Nephron progenitor cell (in vitro differentiated cells): ENCODE data around the gene NRDC.
A peak's percentile ranks its signal among the peaks of the same experiment; 100 is the strongest.

Source experiments
- DNase-seq: peaks from one replicate; pipeline ENCODE4 v3.0.0; 2021
- H3K27ac Mint-ChIP-seq: 2 replicates; pipeline ENCODE4 v1.8.0; 2021; ENCODE audit warnings: mild to moderate bottlenecking, moderate library complexity, mixed read lengths
- H3K27me3 Mint-ChIP-seq: 2 replicates; pipeline ENCODE4 v1.8.0; 2021; ENCODE audit warnings: mild to moderate bottlenecking, low read depth, mixed read lengths; ENCODE audit not compliant: poor library complexity
- H3K36me3 Mint-ChIP-seq: 2 replicates; pipeline ENCODE4 v1.8.0; 2021; ENCODE audit warnings: low read depth, mixed read lengths
- H3K4me1 Mint-ChIP-seq: 2 replicates; pipeline ENCODE4 v1.8.0; 2021; ENCODE audit warnings: mixed read lengths
- H3K4me3 Mint-ChIP-seq: 2 replicates; pipeline ENCODE4 v1.8.0; 2021; ENCODE audit warnings: mild to moderate bottlenecking, moderate library complexity, mixed read lengths
- H3K9me3 Mint-ChIP-seq: 2 replicates; pipeline ENCODE4 v1.8.0; 2021; ENCODE audit warnings: mild to moderate bottlenecking, moderate library complexity, mixed read lengths
- TF ChIP-seq, protein P1 (sequence below): fragments of 200-600 bp; sonication (generic); IDR thresholded peaks from 2 replicates; pipeline ENCODE4 v1.5.0; 2021; ENCODE audit warnings: antibody characterized with exemption

NRDC gene

DNA sequence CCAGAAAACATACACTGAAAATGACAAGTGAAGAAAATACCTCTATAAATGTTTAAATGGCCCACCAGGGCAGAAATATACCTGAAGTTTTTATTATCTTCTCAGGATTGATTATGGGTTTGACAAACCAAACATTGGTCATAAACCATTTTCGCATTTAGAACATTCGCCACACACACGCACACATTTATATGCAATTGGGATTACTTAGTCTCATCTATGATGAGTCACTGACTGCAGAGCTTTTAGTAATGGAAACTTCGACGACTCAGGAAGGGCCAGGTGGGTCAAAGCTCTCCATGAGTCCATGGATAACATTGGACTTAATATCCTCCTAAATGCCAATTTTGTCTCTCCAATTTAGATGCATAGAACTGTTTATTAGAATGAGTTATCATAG lies 16.9 kb downstream of the NRDC start:
- TF ChIP-seq, protein P1, sequence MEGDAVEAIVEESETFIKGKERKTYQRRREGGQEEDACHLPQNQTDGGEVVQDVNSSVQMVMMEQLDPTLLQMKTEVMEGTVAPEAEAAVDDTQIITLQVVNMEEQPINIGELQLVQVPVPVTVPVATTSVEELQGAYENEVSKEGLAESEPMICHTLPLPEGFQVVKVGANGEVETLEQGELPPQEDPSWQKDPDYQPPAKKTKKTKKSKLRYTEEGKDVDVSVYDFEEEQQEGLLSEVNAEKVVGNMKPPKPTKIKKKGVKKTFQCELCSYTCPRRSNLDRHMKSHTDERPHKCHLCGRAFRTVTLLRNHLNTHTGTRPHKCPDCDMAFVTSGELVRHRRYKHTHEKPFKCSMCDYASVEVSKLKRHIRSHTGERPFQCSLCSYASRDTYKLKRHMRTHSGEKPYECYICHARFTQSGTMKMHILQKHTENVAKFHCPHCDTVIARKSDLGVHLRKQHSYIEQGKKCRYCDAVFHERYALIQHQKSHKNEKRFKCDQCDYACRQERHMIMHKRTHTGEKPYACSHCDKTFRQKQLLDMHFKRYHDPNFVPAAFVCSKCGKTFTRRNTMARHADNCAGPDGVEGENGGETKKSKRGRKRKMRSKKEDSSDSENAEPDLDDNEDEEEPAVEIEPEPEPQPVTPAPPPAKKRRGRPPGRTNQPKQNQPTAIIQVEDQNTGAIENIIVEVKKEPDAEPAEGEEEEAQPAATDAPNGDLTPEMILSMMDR: no peak
- DNase-seq: no peak
- H3K27me3 Mint-ChIP-seq: no peaks in the 10 kb centered on the region
- no peaks in the 10 kb centered on the region for H3K36me3 Mint-ChIP-seq
- no peak overlapping the region for H3K27ac Mint-ChIP-seq
- no peak overlapping the region for H3K4me3 Mint-ChIP-seq
- H3K4me1 Mint-ChIP-seq: no peaks in the 10 kb centered on the region
- no peaks in the 10 kb centered on the region for H3K9me3 Mint-ChIP-seq

DNA sequence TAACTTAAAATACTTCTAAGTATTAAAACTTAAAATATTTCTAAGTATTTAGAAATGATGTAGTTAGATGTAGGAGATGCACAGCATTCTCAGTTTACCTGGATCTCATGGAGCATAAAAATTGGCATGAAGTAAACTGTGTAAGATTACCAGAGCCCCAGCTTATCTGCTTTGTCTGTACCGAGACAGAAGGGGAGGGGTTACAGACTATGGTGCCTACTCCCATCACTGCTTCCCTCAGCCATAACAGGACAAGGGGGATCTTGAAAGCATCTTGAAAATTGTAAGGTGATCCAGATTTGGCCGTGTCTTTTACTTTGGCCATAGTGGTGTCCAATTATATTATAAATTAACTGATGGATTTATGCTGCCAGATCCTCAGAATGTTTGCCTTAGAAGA lies 18.8 kb downstream of the NRDC start:
- Mint-ChIP-seq H3K4me3 (no peak overlapping the region), H3K27ac (no peak overlapping the region), H3K36me3 (peaks cover 14% of the 10 kb centered on the region), H3K9me3 (no peaks in the 10 kb centered on the region), H3K27me3 (no peaks in the 10 kb centered on the region), H3K4me1 (no peaks in the 10 kb centered on the region)
- no peak for DNase-seq
- TF ChIP-seq, protein P1: no peak

DNA sequence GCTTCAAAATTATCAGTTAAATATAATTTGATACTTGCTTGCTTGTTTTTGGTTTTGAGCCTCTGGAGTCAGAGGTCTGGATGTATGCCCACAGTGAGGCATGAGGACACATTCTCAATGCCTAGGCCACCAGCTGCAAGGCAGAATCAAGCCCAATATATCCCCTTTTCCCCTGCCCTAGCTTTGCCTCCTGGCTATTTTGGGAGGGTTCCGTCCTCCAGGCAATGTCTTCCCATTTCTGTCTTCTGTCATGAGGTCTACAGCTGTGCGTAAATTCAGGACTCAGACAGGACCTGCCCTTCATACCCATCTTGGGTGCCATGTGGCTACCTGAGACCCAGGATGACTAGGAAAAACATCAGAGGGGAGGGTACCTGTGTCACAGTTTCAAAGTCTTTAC lies 19.2 kb downstream of the NRDC start:
- Mint-ChIP-seq H3K4me1 (no peaks in the 10 kb centered on the region), H3K27ac (no peak overlapping the region), H3K36me3 (peaks cover 18% of the 10 kb centered on the region), H3K27me3 (no peaks in the 10 kb centered on the region), H3K4me3 (no peak overlapping the region), H3K9me3 (no peaks in the 10 kb centered on the region)
- TF ChIP-seq, protein P1: no peak
- DNase-seq: no peak

DNA sequence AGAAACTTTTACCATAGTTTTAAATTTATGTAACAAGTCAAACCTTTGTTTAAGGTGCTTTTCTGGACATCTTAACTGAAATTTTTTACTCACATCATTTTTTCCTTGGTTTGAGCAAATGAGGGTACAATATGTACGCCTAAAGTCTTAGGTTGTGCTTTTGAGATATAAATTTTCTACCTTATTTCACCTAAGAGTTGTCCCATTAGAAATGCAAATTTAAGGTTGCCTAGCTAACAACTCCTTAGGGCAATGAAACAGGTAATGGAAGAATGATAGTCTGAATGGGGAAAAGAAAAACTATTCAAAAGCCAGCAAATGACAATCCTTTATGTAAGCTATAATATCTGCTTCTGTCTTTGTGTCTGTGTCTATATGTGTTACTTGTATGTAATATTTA lies 19.6 kb downstream of the NRDC start:
- H3K27ac Mint-ChIP-seq: no peak overlapping the region
- H3K4me1 Mint-ChIP-seq: no peaks in the 10 kb centered on the region
- H3K4me3 Mint-ChIP-seq: no peak overlapping the region
- H3K9me3 Mint-ChIP-seq: no peaks in the 10 kb centered on the region
- TF ChIP-seq, protein P1: no peak
- H3K27me3 Mint-ChIP-seq: no peaks in the 10 kb centered on the region
- no peak for DNase-seq
- peaks cover 21% of the 10 kb centered on the region for H3K36me3 Mint-ChIP-seq

DNA sequence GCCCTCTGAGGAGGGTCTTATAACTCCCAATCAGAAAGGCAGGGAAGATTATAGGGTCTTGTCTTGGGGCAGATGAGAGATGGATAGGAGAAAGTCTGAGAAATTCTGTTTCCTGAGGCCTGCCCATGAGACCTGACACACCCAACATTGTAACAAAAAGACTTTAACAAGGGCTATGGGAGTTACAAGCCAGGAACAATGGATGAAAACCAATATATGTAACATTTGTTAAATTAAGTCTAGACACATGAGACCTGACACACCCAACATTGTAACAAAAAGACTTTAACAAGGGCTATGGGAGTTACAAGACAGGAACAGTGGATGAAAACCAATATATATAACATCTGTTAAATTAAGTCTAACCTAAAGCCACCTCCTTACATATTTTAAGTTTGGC lies 21.8 kb downstream of the NRDC start:
- H3K27ac Mint-ChIP-seq: peak overlapping the region; percentile 87
- peaks cover 3% of the 10 kb centered on the region for H3K4me1 Mint-ChIP-seq
- DNase-seq: no peak
- peaks cover 21% of the 10 kb centered on the region for H3K36me3 Mint-ChIP-seq
- H3K9me3 Mint-ChIP-seq: no peaks in the 10 kb centered on the region
- TF ChIP-seq, protein P1: no peak
- no peak overlapping the region for H3K4me3 Mint-ChIP-seq
- H3K27me3 Mint-ChIP-seq: no peaks in the 10 kb centered on the region

DNA sequence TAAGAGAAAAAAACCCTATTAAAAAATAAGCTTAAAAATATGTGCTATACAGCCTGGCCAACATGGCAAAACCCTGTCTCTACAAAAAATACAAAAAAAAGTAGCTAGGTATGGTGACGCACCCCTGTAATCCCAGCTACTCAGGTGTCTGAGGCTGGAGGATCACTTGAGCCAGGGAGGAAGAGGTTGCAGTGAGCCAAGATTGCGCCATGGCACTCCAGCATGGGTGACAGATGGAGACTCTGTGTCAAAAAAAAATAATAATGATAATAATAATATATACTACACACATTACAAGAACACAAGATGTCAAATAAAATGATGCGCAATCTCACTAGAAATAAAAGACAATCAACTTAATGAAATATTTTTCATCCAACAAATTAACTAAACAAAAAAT lies 22.9 kb downstream of the NRDC start:
- H3K4me3 Mint-ChIP-seq: no peak overlapping the region
- peaks cover 21% of the 10 kb centered on the region for H3K36me3 Mint-ChIP-seq
- H3K27me3 Mint-ChIP-seq: no peaks in the 10 kb centered on the region
- TF ChIP-seq, protein P1: no peak
- DNase-seq: no peak
- no peak overlapping the region for H3K27ac Mint-ChIP-seq
- H3K4me1 Mint-ChIP-seq: peaks cover 10% of the 10 kb centered on the region
- no peaks in the 10 kb centered on the region for H3K9me3 Mint-ChIP-seq
